GM19035 (cell line): ENCODE measurements around the gene PARP12.
"Not testable (repeated sequence)": the region's sequence is repeated elsewhere in the genome, so short reads cannot be mapped to it uniquely, and the experiment has no call there.

Experiments
- ATAC-seq: cut with Tn5 transposase; IDR thresholded peaks from one replicate; pipeline ENCODE4 v1.9.1; 2021; ENCODE audit not compliant: unreplicated experiment

PARP12 gene

GRCh38 chr7:140062528-140063299, at the start of gene PARP12:
TSS of gene PARP12 (minus strand) at chr7:140062951. CDS start at chr7:140062847, 104 bp downstream.
- ATAC-seq: peak; percentile 96

- ATAC-seq: not testable (repeated sequence)
Observed at GRCh38 chr7:140108777-140109176, 46.0 kb upstream of the PARP12 start.

- no peak for ATAC-seq
Observed at GRCh38 chr7:140096459-140096858, 33.7 kb upstream of the PARP12 start.

GRCh38 chr7:140093375-140093774, 30.6 kb upstream of the PARP12 start:
- ATAC-seq: no peak

GRCh38 chr7:140085447-140085846, 22.7 kb upstream of the PARP12 start:
- ATAC-seq: no peak

GRCh38 chr7:140084972-140085371, 22.2 kb upstream of the PARP12 start:
- ATAC-seq: peak; percentile 98

GRCh38 chr7:140084142-140084655, 21.4 kb upstream of the PARP12 start:
- no peak for ATAC-seq

GRCh38 chr7:140082770-140083169, 20.0 kb upstream of the PARP12 start:
- ATAC-seq: no peak

GRCh38 chr7:140081774-140082425, 19.1 kb upstream of the PARP12 start:
- ATAC-seq: no peak

GRCh38 chr7:140080919-140081318, 18.2 kb upstream of the PARP12 start:
- ATAC-seq: no peak

GRCh38 chr7:140079121-140079536, 16.4 kb upstream of the PARP12 start:
- no peak for ATAC-seq

GRCh38 chr7:140078392-140078791, 15.6 kb upstream of the PARP12 start:
- no peak for ATAC-seq

- no peak for ATAC-seq
Observed at GRCh38 chr7:140074780-140075179, 12.0 kb upstream of the PARP12 start.

- ATAC-seq: no peak
Observed at GRCh38 chr7:140070546-140070945, 7.8 kb upstream of the PARP12 start.

- no peak for ATAC-seq
Observed at GRCh38 chr7:140069298-140069949, 6.7 kb upstream of the PARP12 start.

- no peak for ATAC-seq
Observed at GRCh38 chr7:140068033-140068432, 5.3 kb upstream of the PARP12 start.

- ATAC-seq: no peak
Observed at GRCh38 chr7:140067052-140067451, 4.3 kb upstream of the PARP12 start.

- ATAC-seq: peak; percentile 15
Observed at GRCh38 chr7:140062118-140062527, 628 bp downstream of the PARP12 start.

GRCh38 chr7:140061607-140061930, 1.2 kb downstream of the PARP12 start:
- no peak for ATAC-seq

- no peak for ATAC-seq
Observed at GRCh38 chr7:140060788-140061606, 1.8 kb downstream of the PARP12 start.

GRCh38 chr7:140060243-140060630, 2.5 kb downstream of the PARP12 start:
- ATAC-seq: no peak
